B cell (primary cell): ENCODE measurements around the gene RAB15. TPM values are rescaled to one million over a fixed set of nuclear protein-coding genes. Genes with fewer than 3 reads are reported as not detected.

Experiments used
- ATAC-seq: fragments of 200-7000 bp; cut with Tn5 transposase; one replicate; pipeline ENCODE4 v1.10.0; 2021; ENCODE audit warnings: low read depth, mild to moderate bottlenecking, moderate number of reproducible peaks, moderate library complexity
- CTCF ChIA-PET: fragments of 350-600 bp; sonication (Branson Sonifier 250); formaldehyde crosslinking; loops from one replicate; lab custom pipeline; 2021; ENCODE audit warnings: antibody characterized with exemption, inconsistent platforms; lab: Charles Lee
- POLR2A ChIA-PET: fragments of 350-600 bp; sonication (Branson Sonifier 250); formaldehyde crosslinking; loops from one replicate; lab custom pipeline; 2021; ENCODE audit warnings: antibody characterized with exemption; lab: Charles Lee
- DNase-seq: peaks from one replicate; pipeline ENCODE4 v3.0.0; 2013
- H2AFZ ChIP-seq: 2 replicates; pipeline ENCODE4 v1.6.1; 2012; ENCODE audit warnings: mild to moderate bottlenecking, low read depth, low read length; ENCODE audit not compliant: insufficient read depth, poor library complexity, severe bottlenecking
- H3K27ac ChIP-seq, 2 donors: 1 replicate in 1 of 2; 2 replicates in 1 of 2; pipeline ENCODE4 v1.5.1; 2012 to 2013; ENCODE audit warnings: low read length in 2 of 2, mild to moderate bottlenecking in 2 of 2, moderate library complexity in 1 of 2
- H3K27me3 ChIP-seq, 4 experiments: fragments of 200-600 bp in 1 of 4; sonication (generic) in 1 of 4; replicated peaks in 1 of 4; 1 replicate in 2 of 4; 2 replicates in 2 of 4; pipeline versions ENCODE4 v1.6.1 to v1.7.0; 2013 to 2016; ENCODE audit warnings: low read length in 3 of 4, mild to moderate bottlenecking in 2 of 4, mixed read lengths in 1 of 4, moderate library complexity in 1 of 4; ENCODE audit not compliant: insufficient read depth in 4 of 4, control insufficient read depth in 3 of 4; ENCODE audit errors: control extremely low read depth in 1 of 4
- H3K36me3 ChIP-seq, 2 experiments: replicated peaks in 1 of 2; 1 replicate in 1 of 2; 2 replicates in 1 of 2; pipeline versions ENCODE4 v1.6.1 to v1.7.1; 2013; ENCODE audit warnings: low read length in 1 of 2; ENCODE audit not compliant: insufficient read depth in 2 of 2, control insufficient read depth in 1 of 2; ENCODE audit errors: control extremely low read depth in 1 of 2, extremely low read depth in 1 of 2
- H3K4me1 ChIP-seq, 2 donors: fragments of 200-600 bp in 1 of 2; sonication (generic) in 1 of 2; 1 replicate in 1 of 2; 2 replicates in 1 of 2; pipeline versions ENCODE4 v1.5.1 to v1.6.1; 2013 to 2017; ENCODE audit warnings: low read length in 2 of 2; ENCODE audit not compliant: control insufficient read depth in 2 of 2, insufficient read depth in 2 of 2
- H3K4me2 ChIP-seq: replicated peaks from 2 replicates; pipeline ENCODE3; 2012; ENCODE audit warnings: mild to moderate bottlenecking, low read depth, low read length; ENCODE audit not compliant: poor library complexity, severe bottlenecking
- H3K4me3 ChIP-seq, 5 experiments: fragments of 200-600 bp in 1 of 5; sonication (generic) in 1 of 5; 1 replicate in 3 of 5; 2 replicates in 2 of 5; pipeline versions ENCODE4 v1.5.1 to v1.7.0; 2011 to 2016; ENCODE audit warnings: low read length in 4 of 5, mild to moderate bottlenecking in 4 of 5, low read depth in 2 of 5, control low read depth in 1 of 5, moderate library complexity in 1 of 5; ENCODE audit not compliant: insufficient read depth in 1 of 5; ENCODE audit errors: control extremely low read depth in 1 of 5, extremely low read depth in 1 of 5
- H3K79me2 ChIP-seq: fragments of 200-600 bp; sonication (generic); one replicate; pipeline ENCODE4 v1.6.0; 2016; ENCODE audit warnings: low read length; ENCODE audit not compliant: control insufficient read depth, insufficient read depth
- H3K9ac ChIP-seq: fragments of 200-600 bp; sonication (generic); 2 replicates; pipeline ENCODE4 v1.6.1; 2017; ENCODE audit warnings: mild to moderate bottlenecking, low read length, moderate library complexity
- H3K9me3 ChIP-seq, 3 donors: one replicate each; pipeline versions ENCODE4 v1.6.1 to v1.7.1; 2013; ENCODE audit warnings: low read length in 2 of 3; ENCODE audit not compliant: control insufficient read depth in 2 of 3, insufficient read depth in 1 of 3; ENCODE audit errors: control extremely low read depth in 1 of 3
- H4K20me1 ChIP-seq: 2 replicates; pipeline ENCODE4 v1.6.0; 2012; ENCODE audit warnings: mild to moderate bottlenecking, low read length; ENCODE audit not compliant: insufficient read depth, control insufficient read depth, poor library complexity, severe bottlenecking
- H3K27ac Mint-ChIP-seq: one replicate; pipeline ENCODE4 v1.8.0; 2021; ENCODE audit warnings: mixed read lengths
- H3K27me3 Mint-ChIP-seq: one replicate; pipeline ENCODE4 v1.8.0; 2021; ENCODE audit warnings: mixed read lengths
- H3K4me1 Mint-ChIP-seq: one replicate; pipeline ENCODE4 v1.8.0; 2021; ENCODE audit warnings: mixed read lengths
- H3K4me3 Mint-ChIP-seq: one replicate; pipeline ENCODE4 v1.8.0; 2021; ENCODE audit warnings: mixed read lengths
- H3K9me3 Mint-ChIP-seq: one replicate; pipeline ENCODE4 v1.8.0; 2022; ENCODE audit warnings: mixed read lengths; ENCODE audit not compliant: insufficient read depth
- CTCF ChIP-seq: fragments of 200-600 bp; IDR thresholded peaks from one replicate; pipeline ENCODE4 v1.8.0; 2022; ENCODE audit warnings: antibody characterized with exemption, mild to moderate bottlenecking
- EZH2 ChIP-seq: IDR thresholded peaks from 2 replicates; pipeline ENCODE4 v1.6.1; 2012; ENCODE audit warnings: borderline replicate concordance, low read depth, mild to moderate bottlenecking, moderate library complexity, low read length; ENCODE audit not compliant: insufficient read depth, poor library complexity, severe bottlenecking
- WGBS: methylation state at CpG from one replicate; pipeline ENCODE4 v1.1.5; 2013; ENCODE audit warnings: missing lambda C conversion rate; ENCODE audit not compliant: insufficient coverage; 5-methylcytosine and 5-hydroxymethylcytosine counted together
- intact Hi-C: fragments of 100-400 bp; cut with micrococcal nuclease; formaldehyde crosslinking; loops from one replicate; pipeline ENCODE4 v1.10.0; 2022
- polyA plus RNA-seq: library from polyadenylated mRNA; depleted of rRNA; stranded (reverse); fragments of >200 nt; gene quantifications from 2 replicates; pipeline ENCODE4 v1.2.3, GENCODE V29; 2012
- total RNA-seq, 2 donors: library from RNA; stranded (reverse); fragments of 120-200 nt in 1 of 2; gene quantifications; 1 replicate in 1 of 2; 2 replicates in 1 of 2; pipeline versions ENCODE4 v1.2.3 to v1.2.4, GENCODE V29; 2013 to 2022

RAB15 gene
- total and polyA plus RNA-seq, 2 donors (not counting 1 experiment from before 2014, with no cell fraction given): 0.17 to 0.19 TPM

DNA sequence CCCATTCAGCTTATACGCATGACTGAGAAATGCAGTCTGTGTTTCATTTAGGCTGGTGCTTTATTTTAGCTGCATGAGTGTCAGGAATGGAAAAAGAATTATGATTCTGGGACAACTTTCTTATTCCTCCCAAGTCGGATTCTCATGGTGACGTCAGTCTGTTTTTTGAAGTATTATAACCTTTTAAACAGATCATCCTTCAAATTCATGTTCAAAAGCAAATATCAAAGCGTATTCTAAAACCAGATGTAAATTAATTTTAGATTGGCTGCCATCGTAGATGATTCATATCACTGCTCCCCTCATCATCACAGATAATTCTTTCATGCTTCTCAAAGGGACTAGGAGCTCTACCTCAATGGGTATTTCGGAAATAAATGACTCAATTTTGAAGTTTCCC, 29.6 kb upstream of the RAB15 start:
- Histone ChIP-seq H2AFZ (no peak overlapping the region), H3K4me3 (no peak overlapping the region), H4K20me1 (no peaks in the 10 kb centered on the region), H3K9ac (no peak overlapping the region), H3K79me2 (peaks cover 12% of the 10 kb centered on the region), H3K9me3 (no peaks in the 10 kb centered on the region), H3K27me3 (no peaks in the 10 kb centered on the region), H3K36me3 (no peaks in the 10 kb centered on the region), H3K27ac (no peak overlapping the region), H3K4me1 (no peaks in the 10 kb centered on the region), H3K4me2 (no peak overlapping the region)
- DNase-seq (no peak), ATAC-seq (no peak)
- no peak for TF ChIP-seq CTCF
- CTCF ChIA-PET: no interaction called here
- intact Hi-C loops: no loop called here
- no peak overlapping the region for H3K4me3 Mint-ChIP-seq
- H3K4me1 Mint-ChIP-seq: peaks cover 3% of the 10 kb centered on the region
- no CpG with 5 or more reads among the region's 6 CpGs for WGBS
- H3K27ac Mint-ChIP-seq: no peak overlapping the region
- H3K27me3 Mint-ChIP-seq: no peaks in the 10 kb centered on the region
- H3K9me3 Mint-ChIP-seq: no peaks in the 10 kb centered on the region
- POLR2A ChIA-PET: no interaction called here

DNA sequence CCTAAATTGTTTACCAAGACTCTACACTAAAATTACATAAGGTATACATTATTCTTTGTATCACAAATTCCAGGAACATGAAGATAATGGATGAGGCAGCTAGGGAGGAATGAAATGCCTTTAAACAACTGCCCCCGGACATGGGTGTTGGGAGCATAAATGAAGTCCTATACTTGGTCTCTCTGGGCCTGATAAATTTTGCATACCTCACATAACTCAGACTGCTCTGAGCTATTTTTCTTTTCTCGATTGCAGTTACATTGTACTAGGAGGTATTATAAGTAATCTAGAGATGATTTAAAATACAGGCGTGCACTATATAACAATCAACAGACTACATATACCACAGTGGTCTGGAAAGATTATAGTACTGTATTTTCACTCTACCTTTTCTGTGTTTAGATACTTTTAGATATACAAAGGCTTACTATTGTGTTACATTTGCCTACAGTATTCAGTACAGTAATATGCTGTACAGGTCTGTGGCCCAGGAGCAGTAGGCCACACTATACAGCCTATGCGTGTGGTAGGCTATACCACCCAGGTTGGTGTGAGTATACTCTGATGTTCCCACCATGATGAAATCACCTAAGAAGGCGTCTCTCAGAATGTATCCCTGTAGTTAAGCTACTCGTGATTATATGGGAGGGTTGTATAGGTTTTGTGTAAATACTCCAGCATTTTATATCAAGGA, 28.9 kb upstream of the RAB15 start:
- H3K27ac Mint-ChIP-seq: no peak overlapping the region
- no peak overlapping the region for H3K4me3 Mint-ChIP-seq
- no peaks in the 10 kb centered on the region for H3K27me3 Mint-ChIP-seq
- Histone ChIP-seq H3K4me1 (no peaks in the 10 kb centered on the region), H3K27me3 (no peaks in the 10 kb centered on the region), H3K9ac (no peak overlapping the region), H3K9me3 (no peaks in the 10 kb centered on the region), H4K20me1 (no peaks in the 10 kb centered on the region), H3K36me3 (no peaks in the 10 kb centered on the region), H3K4me3 (no peak overlapping the region), H2AFZ (no peak overlapping the region), H3K79me2 (peaks cover 16% of the 10 kb centered on the region), H3K4me2 (no peak overlapping the region), H3K27ac (no peak overlapping the region)
- ChIA-PET CTCF (no interaction called here), POLR2A (interaction anchor here (0.7 kb wide), 1 partner anchor 77 kb away, joined by 3 read pairs; no protein-coding TSS in a partner anchor)
- H3K4me1 Mint-ChIP-seq: peaks cover 3% of the 10 kb centered on the region
- no peak for ATAC-seq
- H3K9me3 Mint-ChIP-seq: no peaks in the 10 kb centered on the region
- DNase-seq: no peak
- intact Hi-C loops: no loop called here
- no CpG with 5 or more reads among the region's 6 CpGs for WGBS
- TF ChIP-seq CTCF (no peak), EZH2 (no peak)
